GM12874 (cell line): ENCODE data around the gene DIP2C.

Source experiments
- CTCF ChIP-seq: IDR thresholded peaks from 2 replicates; pipeline ENCODE4 v1.5.1; 2011; ENCODE audit warnings: low read depth, mild to moderate bottlenecking, control low read depth, low read length, moderate library complexity; ENCODE audit not compliant: insufficient read depth

Gene DIP2C

GRCh38 chr10:547591-548081 lies 141.8 kb downstream of the DIP2C start:
- no peak for TF ChIP-seq CTCF

GRCh38 chr10:546971-547590 lies 142.4 kb downstream of the DIP2C start:
- no peak for TF ChIP-seq CTCF

- no peak for TF ChIP-seq CTCF
These were observed 143.0 kb downstream of the DIP2C start for GRCh38 chr10:546451-546850.

GRCh38 chr10:543862-544822 lies 145.3 kb downstream of the DIP2C start:
- TF ChIP-seq CTCF: no peak

GRCh38 chr10:543131-543530 lies 146.3 kb downstream of the DIP2C start:
- TF ChIP-seq CTCF: no peak

- no peak for TF ChIP-seq CTCF
These were observed 147.6 kb downstream of the DIP2C start for GRCh38 chr10:541750-542371.

GRCh38 chr10:541041-541440 lies 148.4 kb downstream of the DIP2C start:
- TF ChIP-seq CTCF: no peak
